Measurements from ENCODE around the gene CREBRF.
A peak's percentile ranks its signal among the peaks of the same experiment; 100 is the strongest.

The CREBRF gene

GRCh38 chr5:173158366-173158765 is 102.2 kb downstream of the CREBRF start:
- no peak for DNase-seq

- DNase-seq = no peak
Measured at GRCh38 chr5:173159256-173159655, 103.1 kb downstream of the CREBRF start.

- DNase-seq = no peak
Measured at GRCh38 chr5:173161148-173161547, 105.0 kb downstream of the CREBRF start.

GRCh38 chr5:173163219-173163618 is 107.1 kb downstream of the CREBRF start:
- peak; percentile 19 for DNase-seq

GRCh38 chr5:173165177-173166016 is 109.2 kb downstream of the CREBRF start:
- no peak for DNase-seq

- no peak for DNase-seq
Measured at GRCh38 chr5:173172166-173172565, 116.0 kb downstream of the CREBRF start.

- DNase-seq = no peak
Measured at GRCh38 chr5:173175523-173175922, 119.4 kb downstream of the CREBRF start.

GRCh38 chr5:173178369-173178910 is 122.3 kb downstream of the CREBRF start:
- DNase-seq = no peak

GRCh38 chr5:173180331-173180730 is 124.2 kb downstream of the CREBRF start:
- DNase-seq = peak; percentile 39

GRCh38 chr5:173187054-173187743 is 131.0 kb downstream of the CREBRF start:
- DNase-seq = no peak

- DNase-seq = no peak
Measured at GRCh38 chr5:173188280-173188679, 132.1 kb downstream of the CREBRF start.
